Astrocyte (in vitro differentiated cells and primary cell): Measurements from ENCODE around the gene SNCA. TPM values are rescaled to one million over a fixed set of nuclear protein-coding genes. Genes with fewer than 3 reads are reported as not detected.

Experiments used
- DNase-seq: peaks from one replicate; pipeline ENCODE4 v3.0.0-alpha.2; 2010; ENCODE audit warnings: low read depth
- FAIRE-seq: peaks from 2 replicates; lab custom pipeline; 2011; peaks lifted over from hg19 to GRCh38; lab: Jason Lieb, UNC
- H2AFZ ChIP-seq: 2 replicates; pipeline ENCODE4 v1.6.0; 2012; ENCODE audit warnings: low read depth, low read length, inconsistent platforms
- H3K27ac ChIP-seq: 2 replicates; pipeline ENCODE4 v1.5.1; 2011; ENCODE audit warnings: low read depth, low read length, inconsistent platforms
- H3K27me3 ChIP-seq: 2 replicates; pipeline ENCODE4 v1.6.0; 2011; ENCODE audit warnings: low read length, inconsistent platforms; ENCODE audit not compliant: insufficient read depth
- H3K36me3 ChIP-seq: 2 replicates; pipeline ENCODE4 v1.5.1; 2011; ENCODE audit warnings: low read length, inconsistent platforms; ENCODE audit not compliant: insufficient read depth
- H3K4me1 ChIP-seq: 2 replicates; pipeline ENCODE4 v1.5.1; 2011; ENCODE audit warnings: low read length, inconsistent platforms; ENCODE audit not compliant: insufficient read depth
- H3K4me2 ChIP-seq: 2 replicates; pipeline ENCODE4 v1.6.0; 2012; ENCODE audit warnings: low read length, inconsistent platforms
- H3K4me3 ChIP-seq: 2 replicates; pipeline ENCODE4 v1.5.1; 2011; ENCODE audit warnings: low read depth, mild to moderate bottlenecking, low read length, inconsistent platforms; ENCODE audit not compliant: insufficient read depth
- H3K79me2 ChIP-seq: 2 replicates; pipeline ENCODE4 v1.6.0; 2012; ENCODE audit warnings: mild to moderate bottlenecking, low read length, inconsistent platforms; ENCODE audit not compliant: insufficient read depth
- H3K9ac ChIP-seq: 2 replicates; pipeline ENCODE4 v1.6.0; 2012; ENCODE audit warnings: mild to moderate bottlenecking, low read length, inconsistent platforms
- H3K9me3 ChIP-seq: 2 replicates; pipeline ENCODE4 v1.5.1; 2012; ENCODE audit warnings: low read depth, mild to moderate bottlenecking, low read length, inconsistent platforms; ENCODE audit not compliant: insufficient read depth
- H4K20me1 ChIP-seq: 2 replicates; pipeline ENCODE4 v1.6.0; 2012; ENCODE audit warnings: low read length, inconsistent platforms; ENCODE audit not compliant: insufficient read depth
- H3K27ac Mint-ChIP-seq: one replicate; pipeline ENCODE4 v1.8.0; 2021; ENCODE audit warnings: mild to moderate bottlenecking, mixed read lengths; ENCODE audit not compliant: unreplicated experiment
- H3K27me3 Mint-ChIP-seq: one replicate; pipeline ENCODE4 v1.8.0; 2021; ENCODE audit warnings: low read depth, mixed read lengths; ENCODE audit not compliant: unreplicated experiment
- H3K36me3 Mint-ChIP-seq: one replicate; pipeline ENCODE4 v1.8.0; 2021; ENCODE audit warnings: low read depth, mixed read lengths; ENCODE audit not compliant: unreplicated experiment
- H3K4me1 Mint-ChIP-seq: one replicate; pipeline ENCODE4 v1.8.0; 2021; ENCODE audit warnings: low read depth, mixed read lengths; ENCODE audit not compliant: unreplicated experiment
- H3K4me3 Mint-ChIP-seq: one replicate; pipeline ENCODE4 v1.8.0; 2021; ENCODE audit warnings: mild to moderate bottlenecking, moderate library complexity, mixed read lengths; ENCODE audit not compliant: unreplicated experiment
- H3K9me3 Mint-ChIP-seq: one replicate; pipeline ENCODE4 v1.8.0; 2021; ENCODE audit warnings: mild to moderate bottlenecking, mixed read lengths; ENCODE audit not compliant: unreplicated experiment
- CTCF ChIP-seq: IDR thresholded peaks from 2 replicates; pipeline ENCODE4 v1.5.1; 2011; ENCODE audit warnings: low read depth, mild to moderate bottlenecking, inconsistent platforms, low read length, moderate library complexity; ENCODE audit not compliant: insufficient read depth
- EZH2 ChIP-seq: IDR thresholded peaks from 2 replicates; pipeline ENCODE4 v1.6.1; 2012; ENCODE audit warnings: mild to moderate bottlenecking, low read length, inconsistent platforms; ENCODE audit not compliant: insufficient read depth
- total RNA-seq: library from RNA; stranded (reverse); gene quantifications from 2 replicates; pipeline ENCODE4 v1.2.1, GENCODE V29; 2021

The SNCA gene
- total RNA-seq, 1 donor from 2014 or later = 27.3 TPM

DNA sequence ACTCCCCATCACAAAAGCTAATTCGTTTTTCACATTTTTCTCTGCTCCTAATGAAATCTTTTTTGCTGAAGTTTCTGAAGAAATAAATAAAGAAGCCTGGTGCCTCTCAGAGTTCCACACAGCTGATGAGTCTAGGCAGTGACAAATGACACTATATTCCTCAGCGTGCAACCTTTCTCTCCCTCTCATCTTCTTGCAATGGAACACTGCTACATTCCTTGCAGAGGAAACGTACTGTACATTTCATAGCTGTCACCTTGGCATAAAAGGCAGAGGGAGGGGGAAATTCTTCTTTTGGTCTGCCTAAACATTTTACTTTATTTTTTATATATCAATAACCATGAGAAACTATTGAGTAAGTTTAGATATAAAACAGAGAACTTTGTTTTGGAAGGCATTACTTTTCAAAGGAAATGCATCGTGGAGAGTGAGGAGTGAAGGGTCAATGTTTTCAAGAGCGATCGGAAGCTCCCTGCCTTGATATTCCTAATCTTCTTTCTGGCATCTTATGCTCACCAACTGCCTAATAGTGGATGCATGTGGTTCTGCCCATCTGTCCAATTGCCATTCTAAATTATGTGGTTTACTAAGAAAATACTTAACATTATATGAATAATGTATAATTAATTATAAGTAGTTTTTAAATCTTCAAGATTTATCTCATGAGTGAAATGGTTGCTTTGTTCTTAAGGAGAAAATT lies 29.4 kb downstream of the SNCA start:
- H3K36me3 ChIP-seq = no peaks in the 10 kb centered on the region
- Mint-ChIP-seq H3K27ac (no peak overlapping the region), H3K4me3 (no peak overlapping the region), H3K4me1 (no peaks in the 10 kb centered on the region), H3K36me3 (no peaks in the 10 kb centered on the region), H3K27me3 (no peaks in the 10 kb centered on the region), H3K9me3 (no peaks in the 10 kb centered on the region)
- no peak overlapping the region for H2AFZ ChIP-seq
- TF ChIP-seq CTCF (no peak), EZH2 (no peak)
- no peaks in the 10 kb centered on the region for H3K4me1 ChIP-seq
- no peak overlapping the region for H3K4me3 ChIP-seq
- H3K79me2 ChIP-seq = no peaks in the 10 kb centered on the region
- DNase-seq (no peak), FAIRE-seq (no peak)
- no peaks in the 10 kb centered on the region for H3K27me3 ChIP-seq
- H4K20me1 ChIP-seq = no peaks in the 10 kb centered on the region
- H3K4me2 ChIP-seq = no peak overlapping the region
- H3K27ac ChIP-seq = no peak overlapping the region
- no peak overlapping the region for H3K9ac ChIP-seq
- no peaks in the 10 kb centered on the region for H3K9me3 ChIP-seq

DNA sequence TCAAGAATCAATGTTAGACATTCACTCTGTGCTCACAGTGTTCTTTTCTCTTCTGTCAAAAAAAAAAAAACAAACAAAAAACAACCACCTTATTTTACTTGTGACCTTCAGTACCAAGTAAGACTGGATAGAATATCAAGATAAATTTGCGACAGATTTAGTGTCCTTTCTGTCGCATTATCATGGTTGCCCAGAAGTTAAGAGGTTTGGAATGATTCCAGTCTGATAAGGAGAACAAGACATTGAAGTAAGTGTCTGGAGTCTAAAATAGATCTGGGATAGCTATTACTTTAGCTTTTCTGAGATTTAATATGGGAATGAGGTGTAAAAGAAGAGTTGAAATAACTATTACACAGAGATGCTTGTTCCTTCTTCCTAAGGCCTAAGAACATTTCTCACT lies 31.7 kb downstream of the SNCA start:
- Histone ChIP-seq H3K9ac (no peak overlapping the region), H3K36me3 (no peaks in the 10 kb centered on the region), H3K9me3 (no peaks in the 10 kb centered on the region), H4K20me1 (no peaks in the 10 kb centered on the region), H3K4me2 (no peak overlapping the region), H3K27me3 (no peaks in the 10 kb centered on the region), H3K4me3 (no peak overlapping the region), H3K79me2 (no peaks in the 10 kb centered on the region), H3K4me1 (peaks cover 8% of the 10 kb centered on the region), H3K27ac (no peak overlapping the region), H2AFZ (no peak overlapping the region)
- Mint-ChIP-seq H3K27ac (no peak overlapping the region), H3K27me3 (no peaks in the 10 kb centered on the region), H3K4me3 (no peak overlapping the region), H3K9me3 (no peaks in the 10 kb centered on the region), H3K36me3 (no peaks in the 10 kb centered on the region), H3K4me1 (no peaks in the 10 kb centered on the region)
- DNase-seq = no peak
- TF ChIP-seq EZH2 (no peak), CTCF (no peak)
- FAIRE-seq = no peak

- Histone ChIP-seq H3K9me3 (no peaks in the 10 kb centered on the region), H3K79me2 (no peaks in the 10 kb centered on the region), H3K27me3 (no peaks in the 10 kb centered on the region), H3K9ac (no peak overlapping the region), H3K4me3 (no peak overlapping the region), H3K36me3 (no peaks in the 10 kb centered on the region), H3K4me2 (no peak overlapping the region), H4K20me1 (no peaks in the 10 kb centered on the region), H3K4me1 (peaks cover 17% of the 10 kb centered on the region), H3K27ac (no peak overlapping the region), H2AFZ (no peak overlapping the region)
- no peak overlapping the region for H3K4me3 Mint-ChIP-seq
- H3K36me3 Mint-ChIP-seq = no peaks in the 10 kb centered on the region
- DNase-seq (no peak), FAIRE-seq (no peak)
- H3K27me3 Mint-ChIP-seq = no peaks in the 10 kb centered on the region
- no peaks in the 10 kb centered on the region for H3K9me3 Mint-ChIP-seq
- no peak overlapping the region for H3K27ac Mint-ChIP-seq
- TF ChIP-seq CTCF (no peak), EZH2 (no peak)
- no peaks in the 10 kb centered on the region for H3K4me1 Mint-ChIP-seq
Observed at GRCh38 chr4:89803915-89804314, 33.0 kb downstream of the SNCA start.
